ENCODE measurements around the gene ATXN3L.

- TF ChIP-seq CTCF (tag by site-specific recombination; IDR thresholded peaks at IDR 0.05) (no peak), ZNF354C (tag by site-specific recombination; IDR thresholded peaks at IDR 0.05; ENCODE audit: borderline replicate concordance, low read depth) (no peak), BCL11B (tag by site-specific recombination; IDR thresholded peaks at IDR 0.05; ENCODE audit: low read depth) (no peak), SP2 (tag by site-specific recombination; IDR thresholded peaks at IDR 0.05) (no peak), ZNF561 (tag by site-specific recombination; IDR thresholded peaks at IDR 0.05; ENCODE audit: borderline replicate concordance) (no peak), YY1 (tag by site-specific recombination; IDR thresholded peaks at IDR 0.05) (no peak), ZNF785 (tag by site-specific recombination; IDR thresholded peaks at IDR 0.05) (no peak), PRDM10 (tag by site-specific recombination; IDR thresholded peaks at IDR 0.05) (no peak), ZNF449 (tag by site-specific recombination; IDR thresholded peaks at IDR 0.05) (no peak)
- TF ChIP-seq, protein P1, sequence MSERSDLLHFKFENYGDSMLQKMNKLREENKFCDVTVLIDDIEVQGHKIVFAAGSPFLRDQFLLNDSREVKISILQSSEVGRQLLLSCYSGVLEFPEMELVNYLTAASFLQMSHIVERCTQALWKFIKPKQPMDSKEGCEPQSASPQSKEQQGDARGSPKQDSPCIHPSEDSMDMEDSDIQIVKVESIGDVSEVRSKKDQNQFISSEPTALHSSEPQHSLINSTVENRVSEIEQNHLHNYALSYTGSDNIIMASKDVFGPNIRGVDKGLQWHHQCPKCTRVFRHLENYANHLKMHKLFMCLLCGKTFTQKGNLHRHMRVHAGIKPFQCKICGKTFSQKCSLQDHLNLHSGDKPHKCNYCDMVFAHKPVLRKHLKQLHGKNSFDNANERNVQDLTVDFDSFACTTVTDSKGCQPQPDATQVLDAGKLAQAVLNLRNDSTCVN (tag by site-specific recombination; optimal IDR thresholded peaks at IDR 0.05): no peak
- TF ChIP-seq, protein P2, sequence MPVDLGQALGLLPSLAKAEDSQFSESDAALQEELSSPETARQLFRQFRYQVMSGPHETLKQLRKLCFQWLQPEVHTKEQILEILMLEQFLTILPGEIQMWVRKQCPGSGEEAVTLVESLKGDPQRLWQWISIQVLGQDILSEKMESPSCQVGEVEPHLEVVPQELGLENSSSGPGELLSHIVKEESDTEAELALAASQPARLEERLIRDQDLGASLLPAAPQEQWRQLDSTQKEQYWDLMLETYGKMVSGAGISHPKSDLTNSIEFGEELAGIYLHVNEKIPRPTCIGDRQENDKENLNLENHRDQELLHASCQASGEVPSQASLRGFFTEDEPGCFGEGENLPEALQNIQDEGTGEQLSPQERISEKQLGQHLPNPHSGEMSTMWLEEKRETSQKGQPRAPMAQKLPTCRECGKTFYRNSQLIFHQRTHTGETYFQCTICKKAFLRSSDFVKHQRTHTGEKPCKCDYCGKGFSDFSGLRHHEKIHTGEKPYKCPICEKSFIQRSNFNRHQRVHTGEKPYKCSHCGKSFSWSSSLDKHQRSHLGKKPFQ (tag by site-specific recombination; IDR thresholded peaks at IDR 0.05): no peak
- TF ChIP-seq, protein P3, sequence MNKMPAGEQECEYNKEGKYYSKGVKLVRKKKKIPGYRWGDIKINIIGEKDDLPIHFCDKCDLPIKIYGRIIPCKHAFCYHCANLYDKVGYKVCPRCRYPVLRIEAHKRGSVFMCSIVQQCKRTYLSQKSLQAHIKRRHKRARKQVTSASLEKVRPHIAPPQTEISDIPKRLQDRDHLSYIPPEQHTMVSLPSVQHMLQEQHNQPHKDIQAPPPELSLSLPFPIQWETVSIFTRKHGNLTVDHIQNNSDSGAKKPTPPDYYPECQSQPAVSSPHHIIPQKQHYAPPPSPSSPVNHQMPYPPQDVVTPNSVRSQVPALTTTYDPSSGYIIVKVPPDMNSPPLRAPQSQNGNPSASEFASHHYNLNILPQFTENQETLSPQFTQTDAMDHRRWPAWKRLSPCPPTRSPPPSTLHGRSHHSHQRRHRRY (tag by site-specific recombination; IDR thresholded peaks at IDR 0.05): no peak
- TF ChIP-seq, protein P4, sequence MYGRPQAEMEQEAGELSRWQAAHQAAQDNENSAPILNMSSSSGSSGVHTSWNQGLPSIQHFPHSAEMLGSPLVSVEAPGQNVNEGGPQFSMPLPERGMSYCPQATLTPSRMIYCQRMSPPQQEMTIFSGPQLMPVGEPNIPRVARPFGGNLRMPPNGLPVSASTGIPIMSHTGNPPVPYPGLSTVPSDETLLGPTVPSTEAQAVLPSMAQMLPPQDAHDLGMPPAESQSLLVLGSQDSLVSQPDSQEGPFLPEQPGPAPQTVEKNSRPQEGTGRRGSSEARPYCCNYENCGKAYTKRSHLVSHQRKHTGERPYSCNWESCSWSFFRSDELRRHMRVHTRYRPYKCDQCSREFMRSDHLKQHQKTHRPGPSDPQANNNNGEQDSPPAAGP (tag by site-specific recombination; IDR thresholded peaks at IDR 0.05): no peak
These were observed 7.8 kb upstream of the ATXN3L start for GRCh38 chrX:13327666-13328065.

Data from HEK293 (cell line).